Endometrial microvascular endothelial cells (primary cell): ENCODE results near the gene CPLANE1. TPM values are rescaled to one million over a fixed set of nuclear protein-coding genes. Genes with fewer than 3 reads are reported as not detected.

ENCODE experiments used
- in situ Hi-C: cut with HindIII; loops from 2 replicates; pipeline ENCODE4 v1.10.0; 2017; ENCODE audit warnings: low sequenced_read_pairs, low pct_unique_long_range_greater_than_20kb; ENCODE audit errors: inconsistent ontology term
- total RNA-seq: library from RNA; depleted of rRNA; stranded (reverse); fragments of >200 nt; gene quantifications from one replicate; pipeline ENCODE4 v1.2.3, GENCODE V29; 2015; ENCODE audit errors: inconsistent ontology term

CPLANE1 gene
- total RNA-seq, 1 donor from 2014 or later, result 13.9 TPM

DNA sequence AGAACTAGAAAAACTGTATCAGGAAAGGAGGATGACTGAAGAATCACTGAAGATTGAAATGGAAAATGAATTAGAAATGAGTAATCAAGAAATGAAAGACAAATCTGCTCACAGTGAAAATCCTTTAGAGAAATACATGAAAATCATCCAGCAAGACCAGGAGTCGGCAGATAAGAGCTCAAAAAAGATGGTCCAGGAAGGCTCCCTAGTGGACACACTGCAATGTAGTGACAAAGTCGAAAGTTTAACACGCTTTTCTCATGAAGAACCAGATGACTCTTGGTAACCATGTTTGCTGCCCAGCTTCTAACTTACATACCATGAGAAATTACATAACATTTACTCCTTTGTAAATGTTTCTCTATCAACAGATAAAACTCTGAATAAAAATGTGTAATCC lies 37.1 kb downstream of the CPLANE1 start:
- in situ Hi-C loops, result no loop called here

- in situ Hi-C loops, result no loop called here
Observed at GRCh38 chr5:37211661-37212060, 37.5 kb downstream of the CPLANE1 start.

- in situ Hi-C loops, result no loop called here
Observed at GRCh38 chr5:37208883-37209797, 40.0 kb downstream of the CPLANE1 start.

DNA sequence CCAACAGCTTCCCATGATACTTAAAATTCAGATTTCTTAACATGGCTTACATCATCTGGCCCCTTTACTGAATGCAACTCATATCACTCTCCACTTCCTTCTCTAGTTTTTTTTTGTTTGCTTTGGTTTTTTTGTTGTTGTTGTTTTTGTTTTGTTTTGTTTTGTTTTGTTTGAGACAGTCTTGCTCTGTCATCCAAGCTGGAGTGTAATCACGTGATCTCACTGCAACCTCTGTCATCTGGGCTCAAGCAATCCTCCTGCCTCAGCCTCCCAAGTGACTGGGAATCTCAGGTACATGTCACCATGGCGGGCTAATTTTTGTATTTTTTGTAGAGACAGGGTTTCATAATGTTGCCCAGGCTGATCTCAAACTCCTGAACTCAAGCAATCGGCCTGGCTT lies 41.4 kb downstream of the CPLANE1 start:
- in situ Hi-C loops, result no loop called here

DNA sequence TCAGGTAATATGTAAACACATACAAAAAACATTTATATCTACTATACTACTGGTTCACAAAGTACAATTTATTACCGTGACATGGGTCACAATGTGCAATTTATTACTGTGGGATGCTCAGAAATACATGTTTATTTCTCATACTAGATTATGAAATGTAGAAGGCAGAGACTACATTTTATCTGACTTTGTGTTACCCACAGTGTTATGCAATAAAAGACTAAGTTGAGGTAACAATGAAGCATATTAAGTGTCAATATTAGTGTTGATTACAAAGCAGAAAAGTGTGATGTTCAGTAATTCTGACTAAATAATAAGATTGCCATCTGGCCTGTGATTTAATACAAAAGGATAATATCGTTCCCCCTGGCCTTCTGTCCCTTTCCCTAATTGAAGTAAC lies 42.4 kb downstream of the CPLANE1 start:
- in situ Hi-C loops, result no loop called here

GRCh38 chr5:37198842-37199241 lies 50.3 kb downstream of the CPLANE1 start:
- in situ Hi-C loops, result no loop called here

- in situ Hi-C loops, result no loop called here
Observed at GRCh38 chr5:37198061-37198460, 51.1 kb downstream of the CPLANE1 start.

- in situ Hi-C loops, result no loop called here
Observed at GRCh38 chr5:37197340-37198050, 51.7 kb downstream of the CPLANE1 start.

GRCh38 chr5:37190592-37190991 lies 58.6 kb downstream of the CPLANE1 start:
- in situ Hi-C loops, result no loop called here

DNA sequence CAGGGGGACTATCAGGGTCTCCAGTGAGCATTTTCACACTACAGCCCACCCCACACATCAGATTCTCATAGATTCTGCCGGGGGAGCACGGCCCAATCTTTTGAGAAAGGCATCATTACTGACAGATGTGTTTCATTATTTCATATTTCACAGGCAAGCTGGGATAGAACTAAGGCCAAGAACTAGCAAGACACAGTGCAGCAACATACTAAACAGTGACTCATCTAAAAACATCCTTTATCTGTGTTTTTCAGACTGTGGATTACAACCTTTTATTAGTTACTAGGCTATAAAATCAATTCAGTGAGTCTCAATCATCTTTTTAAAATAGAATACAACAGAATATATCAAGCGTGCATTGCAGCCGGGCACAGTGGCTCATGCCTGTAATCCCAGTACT lies 59.8 kb downstream of the CPLANE1 start:
- in situ Hi-C loops, result no loop called here

DNA sequence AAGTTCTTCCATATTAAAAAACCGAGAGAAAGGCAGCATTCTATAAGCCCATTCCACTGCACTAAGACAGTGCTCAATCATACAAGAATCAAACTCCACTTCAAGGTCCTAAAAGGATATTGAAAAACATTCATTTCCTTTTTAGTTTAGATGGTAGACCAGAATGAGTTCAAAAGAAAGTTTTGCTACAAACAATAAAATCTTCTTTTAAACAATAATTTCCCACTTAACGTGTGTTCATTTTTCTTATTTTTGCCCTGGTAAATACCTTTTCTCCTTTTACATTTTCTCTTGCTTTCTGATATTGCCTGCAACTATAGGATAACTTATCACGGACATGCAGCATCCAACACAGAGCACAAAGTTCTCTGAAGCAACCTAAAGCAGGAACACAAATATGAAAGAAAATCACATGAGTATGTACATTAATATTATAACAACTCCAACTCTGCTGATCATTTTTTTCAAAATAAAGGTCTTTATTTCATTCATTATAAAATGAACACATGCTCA lies 61.7 kb downstream of the CPLANE1 start:
- in situ Hi-C loops, result no loop called here

GRCh38 chr5:37184748-37185364 lies 64.3 kb downstream of the CPLANE1 start:
- in situ Hi-C loops, result no loop called here

DNA sequence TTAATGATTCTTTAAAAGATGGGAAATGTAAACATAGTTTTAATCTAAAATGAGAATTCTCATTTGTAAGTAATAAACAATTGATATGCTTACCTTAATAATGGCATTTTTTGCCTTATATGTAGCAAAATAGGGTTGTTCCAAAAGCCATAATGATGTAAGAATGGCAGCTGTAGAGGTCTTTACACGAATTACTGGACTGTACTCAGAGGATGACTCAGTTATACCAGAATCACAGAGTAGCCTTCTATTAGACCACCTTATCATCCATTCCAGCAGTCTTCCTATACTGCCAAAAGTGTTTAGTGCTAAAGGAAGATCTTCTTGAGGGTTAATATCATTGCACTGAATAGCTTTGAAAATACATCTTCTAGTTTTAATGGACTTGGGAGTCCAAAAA lies 66.5 kb downstream of the CPLANE1 start:
- in situ Hi-C loops, result no loop called here

- in situ Hi-C loops, result loop anchor here (25.0 kb wide), 1 partner anchor 162 kb away; no protein-coding TSS in a partner anchor
Observed at GRCh38 chr5:37174928-37175327, 74.2 kb downstream of the CPLANE1 start.

DNA sequence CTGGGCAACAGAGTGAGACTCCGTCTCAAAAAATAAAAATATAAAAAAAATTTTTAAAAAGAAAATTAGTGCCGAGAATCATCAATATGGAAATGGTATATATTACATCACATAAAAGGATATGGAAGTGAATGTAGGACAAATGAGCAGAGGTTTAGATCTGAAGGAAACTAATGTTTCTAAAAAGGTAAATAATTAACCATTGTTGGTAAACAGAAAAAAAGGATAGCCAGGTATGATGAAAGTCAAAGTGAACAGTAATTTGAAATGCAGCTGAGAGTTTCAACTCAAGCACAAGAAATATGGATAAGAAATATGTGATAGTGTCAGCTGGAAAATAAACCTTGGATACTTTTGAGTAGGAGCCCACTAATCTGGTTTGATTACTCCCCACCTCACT lies 76.2 kb downstream of the CPLANE1 start:
- in situ Hi-C loops, result loop anchor here (25.0 kb wide), 1 partner anchor 164 kb away; no protein-coding TSS in a partner anchor

DNA sequence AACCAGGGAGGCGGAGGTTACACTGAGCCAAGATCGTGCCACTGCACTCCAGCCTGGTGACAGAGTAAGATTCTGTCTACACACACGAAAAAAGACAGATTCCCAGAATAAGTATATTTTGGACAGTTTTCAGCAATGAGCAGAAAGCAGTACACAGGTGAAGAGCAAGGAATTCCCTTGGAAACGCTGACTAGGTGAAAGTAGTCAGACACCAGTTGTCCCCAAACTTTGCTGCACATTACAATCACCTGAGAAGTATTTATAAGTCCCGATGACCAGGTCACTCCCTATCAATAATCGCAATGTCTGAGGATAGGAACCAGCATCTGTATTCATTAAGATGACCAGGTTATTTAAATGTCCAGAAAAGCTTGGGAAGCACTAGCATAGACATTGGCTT lies 78.3 kb downstream of the CPLANE1 start:
- in situ Hi-C loops, result loop anchor here (25.0 kb wide), 1 partner anchor 166 kb away; no protein-coding TSS in a partner anchor

GRCh38 chr5:37166197-37166596 lies 83.0 kb downstream of the CPLANE1 start:
- in situ Hi-C loops, result loop anchor here (25.0 kb wide), 1 partner anchor 171 kb away; no protein-coding TSS in a partner anchor

DNA sequence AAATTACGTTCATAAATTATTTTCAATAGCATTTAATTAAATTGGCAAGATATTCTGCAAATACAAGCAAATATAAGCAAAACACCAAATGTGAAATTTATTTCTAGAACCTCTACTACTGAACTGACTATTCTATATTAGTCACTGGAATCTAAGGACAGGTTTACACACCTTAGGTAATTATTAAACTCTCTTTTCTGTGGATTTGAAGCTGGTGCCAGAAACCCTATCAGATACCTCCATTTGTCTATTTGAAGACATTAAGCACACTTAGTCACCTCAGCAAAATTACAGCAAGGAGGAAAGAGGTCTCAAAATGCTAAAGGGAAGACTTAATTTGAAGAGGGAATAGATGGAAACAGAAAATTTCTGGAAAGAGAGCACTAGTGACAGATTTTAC lies 83.4 kb downstream of the CPLANE1 start:
- in situ Hi-C loops, result loop anchor here (25.0 kb wide), 1 partner anchor 172 kb away; no protein-coding TSS in a partner anchor

GRCh38 chr5:37153661-37154060 lies 95.5 kb downstream of the CPLANE1 start:
- in situ Hi-C loops, result loop anchor here (25.0 kb wide), 1 partner anchor 184 kb away; no protein-coding TSS in a partner anchor
